ENCODE data around the gene RAMP3. TPM values are rescaled to one million over a fixed set of nuclear protein-coding genes. Genes with fewer than 3 reads are reported as not detected.
A peak's percentile ranks its signal among the peaks of the same experiment; 100 is the strongest.

Gene RAMP3
- total RNA-seq, 2 donors from 2014 or later = not detected

DNA sequence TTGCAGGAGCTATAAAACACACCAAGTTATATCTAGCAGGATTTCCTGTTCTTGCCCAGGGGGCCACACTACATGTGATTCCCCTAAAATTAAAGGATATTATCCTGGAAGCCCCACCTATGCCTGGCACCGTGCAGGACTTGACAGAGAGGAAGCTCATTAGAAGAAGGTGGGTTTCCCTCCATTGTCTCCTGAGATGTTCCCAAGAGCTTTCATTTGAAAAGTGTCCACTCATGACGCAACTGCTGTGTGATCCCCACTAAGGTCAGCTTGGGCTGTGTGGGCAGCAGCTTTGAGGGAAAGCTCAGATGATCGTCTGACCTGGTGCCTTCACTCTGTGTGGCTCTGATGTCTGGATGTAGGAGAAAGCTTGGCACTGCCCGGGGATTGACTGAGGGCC lies 53.5 kb downstream of the RAMP3 start:
- H3K27me3 Mint-ChIP-seq (ENCODE audit: insufficient read depth) = peaks cover 4% of the 10 kb centered on the region
- no peak overlapping the region for H3K27ac ChIP-seq (ENCODE audit: low read depth, low read length)
- H3K9me3 ChIP-seq (ENCODE audit: control insufficient read depth, low read length) = no peaks in the 10 kb centered on the region
- H3K27me3 ChIP-seq (ENCODE audit: control insufficient read depth, insufficient read depth, low read length, poor library complexity, severe bottlenecking) = peaks cover 8% of the 10 kb centered on the region
- no peak for DNase-seq
- H3K4me3 Mint-ChIP-seq = no peak overlapping the region
- TF ChIP-seq, protein P1, sequence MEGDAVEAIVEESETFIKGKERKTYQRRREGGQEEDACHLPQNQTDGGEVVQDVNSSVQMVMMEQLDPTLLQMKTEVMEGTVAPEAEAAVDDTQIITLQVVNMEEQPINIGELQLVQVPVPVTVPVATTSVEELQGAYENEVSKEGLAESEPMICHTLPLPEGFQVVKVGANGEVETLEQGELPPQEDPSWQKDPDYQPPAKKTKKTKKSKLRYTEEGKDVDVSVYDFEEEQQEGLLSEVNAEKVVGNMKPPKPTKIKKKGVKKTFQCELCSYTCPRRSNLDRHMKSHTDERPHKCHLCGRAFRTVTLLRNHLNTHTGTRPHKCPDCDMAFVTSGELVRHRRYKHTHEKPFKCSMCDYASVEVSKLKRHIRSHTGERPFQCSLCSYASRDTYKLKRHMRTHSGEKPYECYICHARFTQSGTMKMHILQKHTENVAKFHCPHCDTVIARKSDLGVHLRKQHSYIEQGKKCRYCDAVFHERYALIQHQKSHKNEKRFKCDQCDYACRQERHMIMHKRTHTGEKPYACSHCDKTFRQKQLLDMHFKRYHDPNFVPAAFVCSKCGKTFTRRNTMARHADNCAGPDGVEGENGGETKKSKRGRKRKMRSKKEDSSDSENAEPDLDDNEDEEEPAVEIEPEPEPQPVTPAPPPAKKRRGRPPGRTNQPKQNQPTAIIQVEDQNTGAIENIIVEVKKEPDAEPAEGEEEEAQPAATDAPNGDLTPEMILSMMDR (conservative IDR thresholded peaks at IDR 0.05) = no peak
- 66 to 69% methylated on average over 4 of the region's 4 CpGs for WGBS, 2 experiments (ENCODE audit: insufficient coverage in 1 of 2, insufficient read length in 1 of 2)
- no peak overlapping the region for H3K9ac ChIP-seq (ENCODE audit: extremely low read depth, low read length, poor library complexity, severe bottlenecking)
- no peaks in the 10 kb centered on the region for H3K4me1 ChIP-seq (ENCODE audit: control insufficient read depth, insufficient read depth, low read length)
- no peak overlapping the region for H3K4me3 ChIP-seq (ENCODE audit: low read length)
- H3K36me3 Mint-ChIP-seq (ENCODE audit: low read depth) = no peaks in the 10 kb centered on the region
- no peak overlapping the region for H3K27ac Mint-ChIP-seq
- no peaks in the 10 kb centered on the region for H3K9me3 Mint-ChIP-seq
- H3K4me1 Mint-ChIP-seq = no peaks in the 10 kb centered on the region
- no peaks in the 10 kb centered on the region for H3K36me3 ChIP-seq (ENCODE audit: control insufficient read depth, insufficient read depth, low read length)

DNA sequence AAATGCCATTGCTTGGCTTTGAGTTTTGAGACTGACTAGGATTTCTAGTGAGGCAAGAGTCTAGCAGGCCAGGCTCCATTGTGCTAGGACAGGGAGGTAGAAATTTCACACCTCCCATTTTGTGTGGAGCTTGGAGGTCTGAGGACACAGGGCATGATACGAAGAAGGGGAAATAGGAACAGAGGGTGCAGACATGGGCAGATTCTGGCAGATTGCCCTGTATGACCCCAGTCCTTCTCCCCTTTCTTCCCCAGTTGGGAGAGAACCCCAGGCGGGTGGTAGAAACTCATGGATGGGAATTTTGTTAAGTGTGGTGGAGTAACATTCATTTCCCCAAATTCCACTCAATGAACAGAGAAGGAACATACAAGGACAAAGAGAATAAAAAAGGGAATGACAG lies 54.4 kb downstream of the RAMP3 start:
- no peaks in the 10 kb centered on the region for H3K36me3 ChIP-seq (ENCODE audit: control insufficient read depth, insufficient read depth, low read length)
- no peaks in the 10 kb centered on the region for H3K4me1 ChIP-seq (ENCODE audit: control insufficient read depth, insufficient read depth, low read length)
- Mint-ChIP-seq H3K36me3 (ENCODE audit: low read depth) (no peaks in the 10 kb centered on the region), H3K9me3 (no peaks in the 10 kb centered on the region), H3K27ac (no peak overlapping the region), H3K27me3 (ENCODE audit: insufficient read depth) (peaks cover 9% of the 10 kb centered on the region), H3K4me1 (no peaks in the 10 kb centered on the region), H3K4me3 (no peak overlapping the region)
- peaks cover 8% of the 10 kb centered on the region for H3K27me3 ChIP-seq (ENCODE audit: control insufficient read depth, insufficient read depth, low read length, poor library complexity, severe bottlenecking)
- WGBS, 2 experiments (ENCODE audit: insufficient coverage in 1 of 2, insufficient read length in 1 of 2) = 93% methylated on average over 1 of the region's 2 CpGs; no CpG with 5 or more reads in 1 of the 2 experiments
- H3K27ac ChIP-seq (ENCODE audit: low read depth, low read length) = no peak overlapping the region
- H3K9me3 ChIP-seq (ENCODE audit: control insufficient read depth, low read length) = no peaks in the 10 kb centered on the region
- no peak overlapping the region for H3K4me3 ChIP-seq (ENCODE audit: low read length)
- TF ChIP-seq, protein P1 (conservative IDR thresholded peaks at IDR 0.05) = no peak
- no peak overlapping the region for H3K9ac ChIP-seq (ENCODE audit: extremely low read depth, low read length, poor library complexity, severe bottlenecking)
- DNase-seq = peak; percentile 15

DNA sequence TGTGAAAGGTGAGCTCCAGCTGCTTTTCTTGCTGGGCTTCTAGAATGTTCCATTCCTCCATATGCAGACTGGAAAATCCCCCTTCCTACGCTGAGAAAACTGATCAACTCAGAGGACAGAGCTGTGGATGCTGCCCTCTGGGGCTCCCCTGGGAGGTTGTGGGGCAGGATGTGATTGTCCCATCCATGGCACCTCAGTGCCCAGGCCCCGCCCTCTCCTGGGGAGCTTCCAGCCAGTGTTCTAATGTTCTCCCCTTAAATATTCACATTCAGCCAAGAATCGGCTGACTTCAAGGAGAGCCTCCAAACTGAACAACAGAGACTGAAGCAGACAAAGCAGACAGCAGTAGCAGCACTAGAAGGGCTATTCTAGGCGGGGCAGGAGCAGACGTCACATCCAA lies 55.0 kb downstream of the RAMP3 start:
- H3K27me3 ChIP-seq (ENCODE audit: control insufficient read depth, insufficient read depth, low read length, poor library complexity, severe bottlenecking) = peaks cover 8% of the 10 kb centered on the region
- no peak overlapping the region for H3K4me3 ChIP-seq (ENCODE audit: low read length)
- H3K9me3 Mint-ChIP-seq = no peaks in the 10 kb centered on the region
- no peaks in the 10 kb centered on the region for H3K9me3 ChIP-seq (ENCODE audit: control insufficient read depth, low read length)
- no peak overlapping the region for H3K9ac ChIP-seq (ENCODE audit: extremely low read depth, low read length, poor library complexity, severe bottlenecking)
- TF ChIP-seq, protein P1 (conservative IDR thresholded peaks at IDR 0.05) = no peak
- H3K4me1 ChIP-seq (ENCODE audit: control insufficient read depth, insufficient read depth, low read length) = no peaks in the 10 kb centered on the region
- H3K4me3 Mint-ChIP-seq = no peak overlapping the region
- DNase-seq = no peak
- no peak overlapping the region for H3K27ac Mint-ChIP-seq
- no peaks in the 10 kb centered on the region for H3K36me3 ChIP-seq (ENCODE audit: control insufficient read depth, insufficient read depth, low read length)
- WGBS, 2 experiments (ENCODE audit: insufficient coverage in 1 of 2, insufficient read length in 1 of 2) = 80 to 89% methylated on average over 3 to 5 of the region's 5 CpGs
- peaks cover 9% of the 10 kb centered on the region for H3K27me3 Mint-ChIP-seq (ENCODE audit: insufficient read depth)
- H3K36me3 Mint-ChIP-seq (ENCODE audit: low read depth) = no peaks in the 10 kb centered on the region
- no peaks in the 10 kb centered on the region for H3K4me1 Mint-ChIP-seq
- H3K27ac ChIP-seq (ENCODE audit: low read depth, low read length) = no peak overlapping the region
